Left hindlimb (tissue), 1 donor: ENCODE data around the gene LAPTM4A.
"Not testable (repeated sequence)": the region's sequence is repeated elsewhere in the genome, so short reads cannot be mapped to it uniquely, and the experiment has no call there.

Experiments
- DNase-seq: peaks from one replicate; pipeline ENCODE4 v3.0.0-alpha.2; 2018

The LAPTM4A gene

GRCh38 chr2:20050104-20050645 is 1.3 kb downstream of the LAPTM4A start:
- DNase-seq, result no peak

GRCh38 chr2:20049637-20050036 is 1.8 kb downstream of the LAPTM4A start:
- DNase-seq, result no peak

GRCh38 chr2:20048488-20049448 is 2.7 kb downstream of the LAPTM4A start:
- no peak for DNase-seq

DNA sequence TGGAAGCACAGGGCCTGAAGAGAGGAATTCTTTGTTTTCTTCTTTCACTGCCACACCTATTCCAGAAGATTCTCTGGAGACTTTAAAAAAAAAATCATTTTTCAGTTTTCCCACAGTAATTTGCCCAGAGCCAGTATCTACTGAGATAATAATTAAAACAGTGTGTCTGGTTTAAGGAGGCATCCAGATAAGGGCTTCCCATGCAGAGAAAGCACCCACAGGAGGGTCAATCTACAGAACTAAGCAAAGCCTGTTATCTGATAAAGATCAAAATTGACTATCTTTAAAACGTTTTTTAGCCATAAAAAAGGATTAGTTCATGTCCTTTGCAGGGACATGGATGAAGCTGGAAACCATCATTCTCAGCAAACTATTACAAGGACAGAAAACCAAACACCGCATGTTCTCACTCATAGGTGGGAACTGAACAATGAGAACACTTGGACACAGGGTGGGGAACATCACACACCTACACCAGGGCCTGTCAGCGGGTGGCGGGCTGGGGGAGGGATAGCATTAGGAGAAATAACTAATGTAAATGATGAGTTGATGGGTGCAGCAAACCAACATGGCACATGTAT is 5.6 kb downstream of the LAPTM4A start:
- DNase-seq, result not testable (repeated sequence)

GRCh38 chr2:20044778-20045177 is 6.7 kb downstream of the LAPTM4A start:
- DNase-seq, result no peak

DNA sequence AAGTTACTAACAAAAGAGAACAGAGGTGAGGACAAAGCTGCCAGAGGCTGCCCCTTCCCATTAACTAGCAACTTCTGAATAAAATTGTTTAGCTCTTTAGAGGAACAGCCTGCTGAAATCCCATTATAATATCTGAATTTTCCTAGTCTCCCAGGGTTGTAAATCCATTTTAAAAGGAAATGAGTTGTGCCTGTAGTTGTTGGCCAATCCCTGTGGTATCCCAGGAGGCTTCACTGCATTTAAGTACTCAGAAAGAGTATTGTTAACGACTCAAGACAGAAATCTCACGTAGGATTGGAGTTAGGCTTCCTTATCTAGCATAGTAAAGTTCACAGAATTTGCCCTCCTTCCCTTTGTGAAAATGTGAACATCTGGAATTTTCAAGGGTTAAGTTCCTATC is 8.9 kb downstream of the LAPTM4A start:
- no peak for DNase-seq

- DNase-seq, result no peak
Observed at GRCh38 chr2:20040489-20041172, 10.8 kb downstream of the LAPTM4A start.

DNA sequence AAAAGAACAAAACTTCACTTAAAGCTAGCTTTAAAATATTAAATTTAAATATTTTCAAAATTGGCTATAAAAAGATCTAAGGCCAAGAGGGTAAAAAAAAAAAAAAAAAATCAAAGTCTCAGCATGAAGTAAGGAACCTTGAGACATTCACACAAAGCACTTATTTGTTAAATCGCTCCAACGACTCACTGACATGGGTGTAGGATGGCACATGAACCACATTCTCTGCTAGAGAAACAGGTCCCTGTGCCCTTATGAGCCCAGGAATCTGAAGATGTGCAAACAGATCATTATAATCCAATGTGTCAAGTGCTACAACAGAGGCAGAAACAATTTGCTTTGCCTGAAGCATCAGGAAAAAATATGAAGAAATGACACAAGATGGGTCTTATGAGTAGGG is 13.8 kb downstream of the LAPTM4A start:
- no peak for DNase-seq

- no peak for DNase-seq
Observed at GRCh38 chr2:20035955-20036666, 15.3 kb downstream of the LAPTM4A start.

DNA sequence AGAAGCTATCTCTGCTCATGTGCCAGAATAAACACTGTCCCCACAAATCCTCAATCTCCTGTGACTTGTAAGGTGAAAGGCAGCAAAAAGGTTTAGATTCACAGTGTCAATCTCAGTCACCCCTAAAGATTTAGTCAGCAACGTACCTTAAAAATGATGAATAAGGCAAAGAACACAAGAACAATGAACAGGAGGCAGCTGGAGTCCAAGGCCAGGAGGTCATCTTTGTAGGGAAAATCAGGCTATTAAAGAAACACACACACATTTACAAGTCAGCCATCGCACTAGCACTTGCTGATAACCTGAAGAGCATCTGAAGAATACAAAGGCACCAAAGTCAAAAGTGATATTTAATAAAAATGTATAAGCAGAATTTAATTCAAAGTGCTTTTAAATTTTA is 16.6 kb downstream of the LAPTM4A start:
- DNase-seq, result no peak

DNA sequence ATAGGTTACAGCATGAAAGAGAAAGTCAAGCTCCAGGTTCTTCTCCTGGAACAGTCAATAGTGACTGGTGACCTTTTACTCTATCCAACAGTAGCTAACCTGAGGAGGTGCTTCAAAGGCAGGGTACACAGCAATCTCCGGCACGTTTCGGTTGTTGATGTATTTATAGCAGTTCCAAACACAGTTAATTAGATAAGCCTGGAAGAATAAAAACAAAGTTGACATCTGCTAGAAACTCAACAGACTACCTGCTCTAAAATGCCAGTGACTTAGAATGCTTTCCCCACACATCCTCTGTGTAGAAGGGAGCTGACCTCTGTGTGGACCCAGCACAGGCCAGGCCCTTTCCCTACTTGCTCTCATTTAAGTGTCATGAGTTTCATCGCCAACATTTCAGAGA is 17.2 kb downstream of the LAPTM4A start:
- DNase-seq, result no peak

GRCh38 chr2:20033322-20033721 is 18.1 kb downstream of the LAPTM4A start:
- no peak for DNase-seq

GRCh38 chr2:20030224-20030623 is 21.2 kb downstream of the LAPTM4A start:
- DNase-seq, result no peak

GRCh38 chr2:20027705-20028434 is 23.6 kb downstream of the LAPTM4A start:
- DNase-seq, result no peak

GRCh38 chr2:20027260-20027677 is 24.2 kb downstream of the LAPTM4A start:
- DNase-seq, result no peak

- DNase-seq, result no peak
Observed at GRCh38 chr2:20025065-20025786, 26.2 kb downstream of the LAPTM4A start.

DNA sequence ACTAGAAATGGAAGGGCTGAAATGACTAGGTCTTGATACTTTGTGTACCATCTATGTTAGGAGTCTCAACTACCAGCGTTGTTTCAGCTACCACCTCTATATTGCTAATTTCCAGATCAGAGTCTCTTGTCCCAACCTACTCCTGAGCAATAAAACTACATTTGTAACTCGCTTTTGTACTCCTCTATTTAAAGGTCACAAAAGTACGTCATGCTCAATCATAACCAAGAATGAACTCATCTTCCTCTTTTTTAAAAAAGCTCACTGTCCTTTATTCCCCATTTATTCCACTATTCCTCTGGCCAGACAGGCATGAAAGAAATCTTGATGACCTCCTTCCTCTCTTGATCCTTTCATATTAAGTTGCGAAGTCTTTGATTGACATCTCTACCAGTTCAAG is 27.7 kb downstream of the LAPTM4A start:
- DNase-seq, result no peak

DNA sequence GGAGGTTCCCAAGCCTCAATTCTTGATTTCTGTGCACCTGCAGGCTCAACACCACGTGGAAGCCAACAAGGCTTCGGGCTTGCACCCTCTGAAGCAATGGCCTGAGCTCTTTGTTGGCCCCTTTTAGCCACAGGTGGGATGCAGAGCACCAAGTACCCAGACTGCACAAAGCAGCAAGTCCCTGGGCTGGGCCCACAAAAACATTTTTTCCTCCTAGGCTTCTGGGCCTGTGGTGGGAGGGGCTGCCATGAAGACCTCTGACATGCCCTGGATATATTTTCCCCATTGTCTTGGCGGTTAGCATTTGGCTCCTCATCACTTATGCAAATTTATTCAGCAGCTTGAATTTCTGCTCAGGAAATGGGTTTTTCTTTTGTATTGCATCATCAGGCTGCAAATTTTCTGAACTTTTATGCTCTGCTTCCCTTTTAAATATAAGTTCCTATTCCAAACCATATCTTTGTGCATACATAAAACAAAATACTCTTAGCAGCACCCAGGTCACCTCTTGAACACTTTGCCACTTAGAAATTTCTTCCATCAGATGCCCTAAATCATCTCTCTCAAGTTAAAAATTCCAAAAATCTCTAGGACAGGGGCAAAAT is 29.9 kb downstream of the LAPTM4A start:
- no peak for DNase-seq

DNA sequence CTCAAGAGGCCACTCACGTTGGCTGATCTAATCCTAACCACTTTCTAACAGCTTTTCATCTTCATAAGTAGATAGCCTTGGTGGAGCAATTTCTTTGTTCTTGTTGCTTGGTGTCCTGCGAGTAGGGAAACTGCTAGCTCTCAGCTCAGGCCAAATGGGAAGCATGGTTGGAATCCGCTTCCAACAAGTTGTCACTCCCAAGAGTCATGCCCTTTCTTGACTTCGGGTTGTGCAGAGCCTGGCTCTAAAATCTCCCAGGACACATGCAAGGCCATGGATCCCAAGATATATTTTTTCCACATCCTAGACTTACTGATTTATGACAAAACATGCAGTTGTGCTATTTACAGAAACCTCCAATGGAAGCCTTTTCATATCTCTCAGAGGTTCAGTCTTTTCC is 31.7 kb downstream of the LAPTM4A start:
- DNase-seq, result no peak

- DNase-seq, result no peak
Observed at GRCh38 chr2:20018601-20019152, 32.8 kb downstream of the LAPTM4A start.

DNA sequence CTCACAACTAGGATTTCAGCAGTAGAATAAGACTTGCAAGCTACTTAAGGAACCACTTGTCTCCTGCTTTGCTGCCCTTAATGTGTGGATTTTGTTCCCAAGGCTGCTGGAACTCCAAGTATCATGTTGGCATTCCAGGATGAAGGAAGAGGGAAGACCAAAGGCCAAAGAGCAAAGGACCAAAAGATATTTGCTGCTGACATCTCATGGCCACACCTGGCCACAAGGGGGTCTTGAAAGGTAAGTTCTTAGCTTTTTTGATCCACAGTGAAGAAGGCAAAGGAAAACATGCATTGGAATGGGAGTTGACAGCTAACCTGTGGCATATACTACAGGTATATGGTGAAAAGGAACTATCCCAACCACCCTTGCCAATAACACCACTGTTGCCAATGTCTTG is 35.1 kb downstream of the LAPTM4A start:
- no peak for DNase-seq
